DMS53 (cell line): ENCODE data around the gene OLAH.
"Not testable (repeated sequence)": the region's sequence is repeated elsewhere in the genome, so short reads cannot be mapped to it uniquely, and the experiment has no call there.

Experiments used
- DNase-seq: peaks from one replicate; lab custom pipeline; 2025; lab: John Stamatoyannopoulos, UW

Gene OLAH

DNA sequence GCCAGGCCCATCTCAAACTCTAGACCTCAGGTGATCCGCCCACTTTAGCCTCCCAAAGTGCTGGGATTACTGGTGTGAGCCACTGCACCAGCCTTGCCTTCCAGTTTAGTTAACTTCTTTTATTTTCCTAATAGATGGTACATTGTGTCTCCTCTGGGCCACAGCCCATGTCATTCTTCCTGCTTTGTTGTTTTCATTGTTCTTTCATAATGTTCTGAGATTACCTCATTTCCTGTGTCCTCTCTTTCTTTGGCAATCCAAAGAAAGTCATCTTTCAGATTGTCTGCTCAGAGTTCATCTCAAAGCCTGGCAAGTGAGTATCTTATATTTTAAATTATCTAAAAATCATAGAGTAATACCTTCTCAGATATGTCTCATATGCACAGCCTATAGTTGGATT lies at the start of gene OLAH:
Gene OLAH (plus strand): TSS at position 270 of the 400 bp plus-strand sequence. CDS start 3,346 bp downstream, outside the sequence.
- DNase-seq, result peak; percentile 29

DNA sequence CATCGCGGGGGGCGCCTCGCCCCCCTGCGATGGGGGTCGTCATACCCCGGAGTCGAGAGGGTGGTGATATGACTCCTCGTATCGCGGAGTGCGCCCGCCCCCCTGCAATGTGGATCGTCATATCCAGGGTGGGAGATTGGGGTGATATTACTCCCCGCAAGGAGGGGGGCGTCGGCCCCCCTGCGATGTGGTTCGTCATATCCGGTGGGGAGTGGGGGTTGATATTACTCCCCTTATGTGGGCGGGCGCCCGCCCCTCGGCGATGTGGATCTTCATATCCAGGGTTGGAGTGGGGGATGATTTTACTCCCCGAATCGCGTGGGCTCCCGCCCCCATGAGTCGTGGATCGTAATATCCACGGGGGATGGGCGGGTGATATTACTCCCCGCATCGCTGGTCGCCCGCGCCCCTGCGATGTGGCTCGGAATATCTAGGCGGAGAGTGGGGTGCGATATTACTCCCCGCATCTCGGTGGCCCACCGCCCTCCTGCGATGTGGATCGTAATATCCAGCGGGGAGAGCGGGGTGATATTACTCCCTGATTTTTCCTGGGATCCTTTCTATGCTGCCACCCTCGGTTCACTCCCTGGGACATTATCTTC lies 47.7 kb upstream of the OLAH start:
- no peak for DNase-seq

DNA sequence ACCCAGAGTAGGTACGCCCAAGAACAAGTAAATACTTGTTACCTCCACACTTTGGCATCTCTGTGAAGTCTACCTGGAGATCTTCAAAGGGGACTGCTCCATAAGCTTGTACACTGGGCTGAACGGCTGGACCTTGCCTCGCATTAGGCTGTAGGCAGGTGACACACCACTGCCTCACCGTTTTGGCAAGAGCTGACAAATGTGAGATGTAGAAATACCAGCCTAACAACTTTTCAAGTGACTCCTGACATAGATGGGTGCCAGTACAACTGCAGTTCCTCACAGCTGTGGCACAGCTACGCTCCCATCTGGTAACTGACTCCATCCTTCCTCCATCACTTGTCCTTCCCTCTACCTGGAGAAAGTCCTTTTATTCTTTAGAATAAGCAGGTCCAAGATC lies 30.2 kb upstream of the OLAH start:
- DNase-seq, result peak; percentile 87

DNA sequence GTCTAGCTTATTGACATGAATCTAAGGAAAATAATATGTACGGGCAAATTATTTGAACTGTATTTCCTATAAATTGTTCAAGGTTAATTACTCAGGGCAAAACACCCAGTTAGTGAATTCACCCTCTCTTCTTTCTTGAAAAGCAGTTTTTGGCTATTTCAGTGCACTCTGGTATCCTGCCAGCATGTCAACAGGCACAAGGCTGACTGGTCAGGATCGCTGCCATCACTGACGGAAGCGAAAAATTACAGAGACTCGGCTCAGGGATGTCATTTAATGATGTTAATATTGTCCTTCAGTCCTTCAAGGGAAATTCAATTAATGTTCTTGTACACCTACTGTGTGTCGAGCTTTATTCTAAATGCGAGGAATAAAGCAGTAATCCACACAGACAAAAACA lies 28.3 kb upstream of the OLAH start:
- no peak for DNase-seq

DNA sequence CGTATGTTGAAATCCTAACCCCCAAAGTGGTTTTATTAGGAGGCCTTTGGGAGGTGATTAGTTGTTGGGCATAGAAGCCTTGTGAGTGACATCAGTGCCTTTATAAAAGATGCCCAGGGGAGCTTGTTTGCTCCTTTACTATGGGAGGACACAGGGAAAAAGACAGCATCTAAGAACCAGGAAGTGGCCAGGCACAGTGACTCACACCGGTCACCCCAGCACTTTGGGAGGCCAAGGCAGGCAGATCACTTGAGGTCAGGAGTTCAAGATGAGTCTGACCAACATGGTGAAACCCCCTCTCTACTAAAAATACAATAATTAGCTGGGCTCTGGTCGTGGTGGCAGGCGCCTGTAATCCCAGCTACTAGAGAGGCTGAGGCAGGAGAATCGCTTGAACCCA lies 22.8 kb upstream of the OLAH start:
- peak; percentile 53 for DNase-seq

DNA sequence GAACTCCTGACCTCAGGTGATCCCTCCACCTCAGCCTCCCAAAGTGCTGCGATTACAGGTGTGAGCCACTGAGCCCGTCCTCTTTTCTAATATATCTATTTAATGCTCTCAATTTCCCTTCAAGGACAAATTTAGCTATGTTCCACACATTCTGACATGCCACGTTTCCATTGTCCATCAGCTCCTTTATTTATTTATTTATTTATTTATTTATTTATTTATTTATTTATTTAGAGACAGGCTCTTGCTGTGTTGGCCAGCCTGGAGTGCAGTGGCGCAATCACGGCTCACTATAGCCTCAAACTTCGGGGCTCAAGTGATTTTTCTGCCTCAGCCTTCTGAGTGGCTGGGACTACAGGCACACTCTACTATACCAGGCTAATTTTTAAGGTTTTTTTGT lies 20.7 kb upstream of the OLAH start:
- DNase-seq, result not testable (repeated sequence)

- DNase-seq, result not testable (repeated sequence)
Observed at GRCh38 chr10:15024017-15025004, 19.4 kb upstream of the OLAH start.

- DNase-seq, result not testable (repeated sequence)
Observed at GRCh38 chr10:15025040-15025439, 18.7 kb upstream of the OLAH start.

GRCh38 chr10:15027741-15028140 lies 16.0 kb upstream of the OLAH start:
- no peak for DNase-seq

- DNase-seq, result no peak
Observed at GRCh38 chr10:15035385-15036301, 8.1 kb upstream of the OLAH start.

DNA sequence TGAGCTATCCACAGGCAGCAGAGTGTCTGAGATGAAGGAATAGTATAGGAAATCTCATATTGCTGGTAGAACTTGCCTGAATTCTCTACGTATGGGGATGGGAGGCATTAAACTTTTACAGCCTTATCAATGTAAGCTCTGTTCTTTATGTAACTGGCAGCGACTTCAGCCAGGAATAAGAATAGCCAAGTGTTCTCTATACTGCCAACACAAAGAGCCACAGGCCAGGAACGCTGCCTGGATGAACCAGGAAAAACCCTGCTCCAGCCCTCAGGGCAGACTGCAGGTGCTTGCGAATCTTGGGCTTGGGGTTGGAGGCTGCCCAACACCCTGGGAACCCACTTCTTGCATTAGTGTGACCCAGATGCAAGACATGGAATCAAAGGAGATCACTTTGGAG lies 6.1 kb upstream of the OLAH start:
- DNase-seq, result no peak

GRCh38 chr10:15038416-15038815 lies 5.3 kb upstream of the OLAH start:
- no peak for DNase-seq

- DNase-seq, result no peak
Observed at GRCh38 chr10:15045380-15045779, 1.6 kb downstream of the OLAH start.

DNA sequence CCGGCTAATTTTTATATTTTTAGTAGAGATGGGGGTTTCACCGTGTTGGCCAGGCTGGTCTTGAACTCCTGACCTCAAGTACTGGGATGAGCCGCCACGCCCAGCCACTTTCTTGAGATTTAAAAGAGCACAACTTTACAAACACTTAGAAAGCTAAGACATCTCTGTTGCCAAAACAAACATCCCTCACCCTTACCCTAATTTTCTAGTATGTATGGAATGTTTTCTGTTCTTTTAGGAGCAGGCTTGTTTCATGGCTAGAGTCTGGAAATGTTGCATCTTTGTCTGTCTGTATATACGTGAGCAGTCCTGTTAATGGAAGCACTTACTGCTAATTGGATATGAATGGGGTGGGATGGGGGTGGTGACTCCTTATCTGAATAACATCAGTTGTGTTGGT lies 2.9 kb downstream of the OLAH start:
- DNase-seq, result no peak

DNA sequence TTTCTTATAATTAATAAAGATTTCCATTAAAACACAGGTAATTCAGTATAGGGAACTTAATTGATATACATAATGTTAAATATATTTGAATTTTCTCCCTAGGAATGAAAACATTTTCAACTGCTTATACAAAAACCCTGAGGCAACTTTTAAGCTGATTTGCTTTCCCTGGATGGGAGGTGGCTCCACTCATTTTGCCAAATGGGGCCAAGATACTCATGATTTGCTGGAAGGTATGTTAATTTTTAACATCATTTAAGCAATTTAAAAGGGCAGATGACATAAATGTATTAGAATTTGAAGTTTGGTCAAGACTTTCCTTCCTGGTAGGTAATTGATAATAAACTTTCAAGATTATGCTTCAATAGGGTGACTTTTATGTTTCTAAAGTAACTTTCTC lies 5.8 kb downstream of the OLAH start:
- DNase-seq, result no peak

DNA sequence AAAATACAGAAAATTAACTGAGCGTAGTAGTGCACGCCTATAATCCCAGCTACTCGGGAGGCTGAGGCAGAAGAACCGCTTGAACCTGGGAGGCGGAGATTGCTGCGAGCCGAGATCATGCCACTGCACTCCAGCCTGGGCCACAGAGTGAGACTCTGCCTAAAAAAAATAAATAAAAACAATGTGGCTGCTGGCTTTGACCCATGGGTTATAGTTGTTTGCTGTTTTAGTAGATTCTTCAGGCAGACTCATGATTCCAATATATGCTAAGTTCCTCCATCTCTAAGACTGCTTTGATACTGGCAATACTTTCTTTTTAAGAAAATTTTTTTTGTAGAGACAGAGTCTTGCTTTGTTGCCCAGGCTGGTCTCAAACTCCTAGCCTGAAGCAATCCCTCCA lies 8.4 kb downstream of the OLAH start:
- DNase-seq, result no peak

DNA sequence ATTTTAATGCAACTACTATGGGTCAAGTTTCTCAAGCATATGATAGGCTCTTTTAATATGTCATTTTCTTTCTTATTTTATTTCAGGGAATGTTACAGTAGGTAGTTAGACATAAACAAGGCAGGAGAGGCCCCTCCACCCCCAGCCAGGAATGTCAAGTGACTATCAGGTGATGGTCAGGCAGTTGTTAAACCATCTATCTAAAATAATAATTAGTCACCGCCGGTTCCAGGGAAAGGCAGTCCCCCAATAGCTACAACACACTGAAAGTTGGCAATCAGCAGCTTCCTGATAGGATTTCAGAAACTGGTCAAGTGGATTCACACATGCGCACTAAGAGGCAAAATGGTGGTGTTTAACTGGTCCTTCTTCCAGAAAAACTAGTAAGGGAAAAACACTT lies 9.3 kb downstream of the OLAH start:
- peak; percentile 12 for DNase-seq

- DNase-seq, result no peak
Observed at GRCh38 chr10:15058689-15059088, 14.9 kb downstream of the OLAH start.

- DNase-seq, result no peak
Observed at GRCh38 chr10:15059914-15060313, 16.2 kb downstream of the OLAH start.

- DNase-seq, result no peak
Observed at GRCh38 chr10:15060638-15061037, 16.9 kb downstream of the OLAH start.

DNA sequence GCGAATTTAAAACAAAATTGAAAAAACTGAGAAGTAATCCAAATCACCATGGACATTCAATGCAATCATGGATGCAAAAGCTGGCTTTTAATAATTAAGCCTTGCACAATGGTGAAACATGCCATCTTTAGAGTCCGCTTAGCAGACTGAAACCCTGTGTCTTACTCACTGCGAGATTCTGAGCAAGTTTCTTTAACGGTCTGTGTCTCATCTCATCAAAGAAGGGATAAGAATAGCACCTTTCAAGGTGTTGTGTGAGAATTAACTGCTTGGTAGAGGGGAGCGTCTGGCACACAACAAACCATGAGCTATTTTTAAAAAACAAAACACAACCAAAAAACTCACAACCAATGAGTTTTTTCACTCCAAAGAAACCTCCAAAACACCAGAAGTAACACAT lies 23.4 kb downstream of the OLAH start:
- DNase-seq, result no peak

DNA sequence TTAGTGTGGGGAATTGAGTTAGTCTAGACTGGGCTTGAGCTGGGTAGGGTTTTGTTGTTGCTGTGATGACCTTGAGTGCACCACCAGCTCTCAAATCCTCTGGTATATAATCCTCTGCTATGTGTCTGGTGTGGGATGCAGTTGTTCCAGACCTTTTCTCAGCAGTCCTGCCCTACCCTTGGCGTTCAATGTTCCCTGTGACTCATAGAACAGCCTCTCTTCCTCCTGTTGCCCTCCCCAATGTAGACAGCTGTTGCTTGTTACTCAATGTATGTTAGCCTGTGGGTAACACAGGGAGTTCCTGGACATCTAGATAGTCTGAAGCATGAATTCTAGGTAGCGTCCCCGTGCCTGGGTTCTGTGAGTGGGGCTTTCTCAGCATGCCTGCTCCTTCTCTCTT lies 25.1 kb downstream of the OLAH start:
- no peak for DNase-seq
